ENCODE measurements around the gene RNASEH1. TPM values are rescaled to one million over a fixed set of nuclear protein-coding genes. Genes with fewer than 3 reads are reported as not detected.

RNASEH1 gene
- total RNA-seq, 1 donor from 2014 or later, result 35.5 TPM

GRCh38 chr2:3545788-3546478 lies 12.2 kb downstream of the RNASEH1 start:
- Mint-ChIP-seq H3K9me3 (ENCODE audit: unreplicated experiment) (no peaks in the 10 kb centered on the region), H3K36me3 (ENCODE audit: low read depth, unreplicated experiment) (peaks cover 14% of the 10 kb centered on the region), H3K27ac (ENCODE audit: unreplicated experiment) (no peak overlapping the region), H3K27me3 (ENCODE audit: low read depth, unreplicated experiment) (no peaks in the 10 kb centered on the region), H3K4me1 (ENCODE audit: low read depth, unreplicated experiment) (no peaks in the 10 kb centered on the region), H3K4me3 (ENCODE audit: unreplicated experiment) (no peak overlapping the region)
- no peaks in the 10 kb centered on the region for H3K4me1 ChIP-seq (ENCODE audit: insufficient read depth, low read length)
- H3K79me2 ChIP-seq (ENCODE audit: insufficient read depth, low read length), result peaks cover 45% of the 10 kb centered on the region
- H3K27ac ChIP-seq (ENCODE audit: low read depth, low read length), result no peak overlapping the region
- no peak for DNase-seq (ENCODE audit: low read depth)
- no peak overlapping the region for H3K9ac ChIP-seq (ENCODE audit: low read length)
- H3K27me3 ChIP-seq (ENCODE audit: insufficient read depth, low read length), result no peaks in the 10 kb centered on the region
- H4K20me1 ChIP-seq (ENCODE audit: insufficient read depth, low read length), result peaks cover 27% of the 10 kb centered on the region
- no peak for FAIRE-seq
- H3K4me3 ChIP-seq (ENCODE audit: insufficient read depth, low read depth, low read length), result no peak overlapping the region
- peaks cover 70% of the 10 kb centered on the region for H3K36me3 ChIP-seq (ENCODE audit: insufficient read depth, low read length)
- H2AFZ ChIP-seq (ENCODE audit: low read depth, low read length), result no peak overlapping the region
- no peaks in the 10 kb centered on the region for H3K9me3 ChIP-seq (ENCODE audit: insufficient read depth, low read depth, low read length)
- TF ChIP-seq CTCF (IDR thresholded peaks at IDR 0.05; ENCODE audit: insufficient read depth, low read depth, low read length) (no peak), EZH2 (IDR thresholded peaks at IDR 0.05; ENCODE audit: insufficient read depth, low read length) (no peak)
- no peak overlapping the region for H3K4me2 ChIP-seq (ENCODE audit: low read length)

GRCh38 chr2:3543023-3543683 lies 15.0 kb downstream of the RNASEH1 start:
- H4K20me1 ChIP-seq (ENCODE audit: insufficient read depth, low read length), result peaks cover 26% of the 10 kb centered on the region
- H3K27me3 ChIP-seq (ENCODE audit: insufficient read depth, low read length), result no peaks in the 10 kb centered on the region
- no peak for TF ChIP-seq EZH2 (IDR thresholded peaks at IDR 0.05; ENCODE audit: insufficient read depth, low read length)
- no peak for FAIRE-seq
- H3K4me1 Mint-ChIP-seq (ENCODE audit: low read depth, unreplicated experiment), result no peaks in the 10 kb centered on the region
- DNase-seq (ENCODE audit: low read depth), result no peak
- H3K27ac ChIP-seq (ENCODE audit: low read depth, low read length), result no peak overlapping the region
- H3K36me3 ChIP-seq (ENCODE audit: insufficient read depth, low read length), result peaks cover 54% of the 10 kb centered on the region
- H3K4me3 ChIP-seq (ENCODE audit: insufficient read depth, low read depth, low read length), result no peak overlapping the region
- no peaks in the 10 kb centered on the region for H3K4me1 ChIP-seq (ENCODE audit: insufficient read depth, low read length)
- no peaks in the 10 kb centered on the region for H3K9me3 Mint-ChIP-seq (ENCODE audit: unreplicated experiment)
- H3K36me3 Mint-ChIP-seq (ENCODE audit: low read depth, unreplicated experiment), result peaks cover 10% of the 10 kb centered on the region
- H3K79me2 ChIP-seq (ENCODE audit: insufficient read depth, low read length), result peaks cover 45% of the 10 kb centered on the region
- H3K4me2 ChIP-seq (ENCODE audit: low read length), result no peak overlapping the region
- no peak overlapping the region for H3K4me3 Mint-ChIP-seq (ENCODE audit: unreplicated experiment)
- no peak overlapping the region for H3K9ac ChIP-seq (ENCODE audit: low read length)
- H3K9me3 ChIP-seq (ENCODE audit: insufficient read depth, low read depth, low read length), result no peaks in the 10 kb centered on the region
- H2AFZ ChIP-seq (ENCODE audit: low read depth, low read length), result no peak overlapping the region
- H3K27ac Mint-ChIP-seq (ENCODE audit: unreplicated experiment), result no peak overlapping the region
- H3K27me3 Mint-ChIP-seq (ENCODE audit: low read depth, unreplicated experiment), result no peaks in the 10 kb centered on the region

GRCh38 chr2:3542107-3542506 lies 16.0 kb downstream of the RNASEH1 start:
- peaks cover under 1% of the 10 kb centered on the region for H3K4me1 Mint-ChIP-seq (ENCODE audit: low read depth, unreplicated experiment)
- H3K79me2 ChIP-seq (ENCODE audit: insufficient read depth, low read length), result peaks cover 45% of the 10 kb centered on the region
- peaks cover 46% of the 10 kb centered on the region for H3K36me3 ChIP-seq (ENCODE audit: insufficient read depth, low read length)
- H3K9me3 ChIP-seq (ENCODE audit: insufficient read depth, low read depth, low read length), result no peaks in the 10 kb centered on the region
- H3K27me3 Mint-ChIP-seq (ENCODE audit: low read depth, unreplicated experiment), result no peaks in the 10 kb centered on the region
- no peak overlapping the region for H3K27ac Mint-ChIP-seq (ENCODE audit: unreplicated experiment)
- no peaks in the 10 kb centered on the region for H3K9me3 Mint-ChIP-seq (ENCODE audit: unreplicated experiment)
- H3K9ac ChIP-seq (ENCODE audit: low read length), result no peak overlapping the region
- peaks cover 22% of the 10 kb centered on the region for H4K20me1 ChIP-seq (ENCODE audit: insufficient read depth, low read length)
- no peak overlapping the region for H3K4me3 ChIP-seq (ENCODE audit: insufficient read depth, low read depth, low read length)
- DNase-seq (ENCODE audit: low read depth) (no peak), FAIRE-seq (no peak)
- H3K36me3 Mint-ChIP-seq (ENCODE audit: low read depth, unreplicated experiment), result peaks cover 5% of the 10 kb centered on the region
- no peak overlapping the region for H2AFZ ChIP-seq (ENCODE audit: low read depth, low read length)
- H3K4me2 ChIP-seq (ENCODE audit: low read length), result no peak overlapping the region
- H3K27me3 ChIP-seq (ENCODE audit: insufficient read depth, low read length), result no peaks in the 10 kb centered on the region
- peaks cover under 1% of the 10 kb centered on the region for H3K4me1 ChIP-seq (ENCODE audit: insufficient read depth, low read length)
- no peak overlapping the region for H3K4me3 Mint-ChIP-seq (ENCODE audit: unreplicated experiment)
- no peak for TF ChIP-seq EZH2 (IDR thresholded peaks at IDR 0.05; ENCODE audit: insufficient read depth, low read length)
- no peak for TF ChIP-seq CTCF (IDR thresholded peaks at IDR 0.05; ENCODE audit: insufficient read depth, low read depth, low read length)
- no peak overlapping the region for H3K27ac ChIP-seq (ENCODE audit: low read depth, low read length)
